Measurements from ENCODE around the gene FARP2.
A peak's percentile ranks its signal among the peaks of the same experiment; 100 is the strongest.
"Not testable (repeated sequence)": the region's sequence is repeated elsewhere in the genome, so short reads cannot be mapped to it uniquely, and the experiment has no call there.

The FARP2 gene

GRCh38 chr2:241509155-241509784 lies 153.2 kb downstream of the FARP2 start:
- DNase-seq (ENCODE audit: low read depth): no peak
- H3K4me1 ChIP-seq (ENCODE audit: control insufficient read depth, insufficient read depth, low read length): peaks cover 30% of the 10 kb centered on the region
- H3K9me3 ChIP-seq (ENCODE audit: control insufficient read depth, low read length): no peaks in the 10 kb centered on the region
- H3K36me3 ChIP-seq (ENCODE audit: control insufficient read depth, insufficient read depth, low read length, severe bottlenecking): peaks cover under 1% of the 10 kb centered on the region
- H3K27me3 ChIP-seq (replicated peaks; ENCODE audit: control insufficient read depth, insufficient read depth, low read length): no peaks in the 10 kb centered on the region
- H3K4me3 ChIP-seq (ENCODE audit: low read length): peak overlapping the region; percentile 82
- H3K9ac ChIP-seq (ENCODE audit: low read length): peak overlapping the region; percentile 90

DNA sequence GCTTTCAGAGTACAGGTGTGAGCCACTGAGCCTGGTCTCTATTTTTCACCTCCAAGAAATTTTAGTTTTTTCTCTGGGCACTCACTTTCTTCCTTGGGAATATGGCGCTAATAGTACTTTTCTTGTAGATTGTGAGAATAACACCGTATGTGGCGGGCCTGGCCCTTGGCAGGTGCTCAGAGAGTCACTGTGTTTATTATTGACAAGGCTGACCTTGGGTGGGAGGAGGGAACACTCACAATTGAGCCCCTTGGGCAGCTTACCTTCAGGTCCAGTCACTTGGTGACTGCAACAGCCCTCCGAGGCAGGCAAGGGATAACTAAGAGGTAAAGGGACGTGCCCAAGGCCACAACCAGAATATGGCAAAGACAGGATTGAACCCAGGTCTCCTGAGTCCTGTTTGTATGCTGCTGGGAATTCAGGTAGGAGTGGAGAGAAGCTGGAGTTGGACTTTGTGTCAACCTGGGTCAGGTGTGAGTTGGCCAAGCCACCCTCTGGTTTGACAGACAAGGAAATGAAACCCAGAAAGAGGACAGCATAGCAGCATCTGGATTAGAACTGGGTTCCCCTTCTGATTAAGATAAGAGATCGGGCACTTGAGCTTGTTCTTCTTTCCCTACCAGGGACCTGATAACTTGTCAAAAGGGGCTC lies 155.1 kb downstream of the FARP2 start:
- Histone ChIP-seq H3K4me3 (ENCODE audit: low read length) (no peak overlapping the region), H3K4me1 (ENCODE audit: control insufficient read depth, insufficient read depth, low read length) (peaks cover 24% of the 10 kb centered on the region), H3K9ac (ENCODE audit: low read length) (no peak overlapping the region), H3K9me3 (ENCODE audit: control insufficient read depth, low read length) (no peaks in the 10 kb centered on the region), H3K27me3 (replicated peaks; ENCODE audit: control insufficient read depth, insufficient read depth, low read length) (no peaks in the 10 kb centered on the region), H3K36me3 (ENCODE audit: control insufficient read depth, insufficient read depth, low read length, severe bottlenecking) (no peaks in the 10 kb centered on the region)
- DNase-seq (ENCODE audit: low read depth): no peak

GRCh38 chr2:241514553-241514952 lies 158.5 kb downstream of the FARP2 start:
- peaks cover 5% of the 10 kb centered on the region for H3K4me1 ChIP-seq (ENCODE audit: control insufficient read depth, insufficient read depth, low read length)
- H3K9me3 ChIP-seq (ENCODE audit: control insufficient read depth, low read length): no peaks in the 10 kb centered on the region
- no peak overlapping the region for H3K9ac ChIP-seq (ENCODE audit: low read length)
- DNase-seq (ENCODE audit: low read depth): no peak
- H3K36me3 ChIP-seq (ENCODE audit: control insufficient read depth, insufficient read depth, low read length, severe bottlenecking): no peaks in the 10 kb centered on the region
- peaks cover under 1% of the 10 kb centered on the region for H3K27me3 ChIP-seq (replicated peaks; ENCODE audit: control insufficient read depth, insufficient read depth, low read length)
- H3K4me3 ChIP-seq (ENCODE audit: low read length): no peak overlapping the region

DNA sequence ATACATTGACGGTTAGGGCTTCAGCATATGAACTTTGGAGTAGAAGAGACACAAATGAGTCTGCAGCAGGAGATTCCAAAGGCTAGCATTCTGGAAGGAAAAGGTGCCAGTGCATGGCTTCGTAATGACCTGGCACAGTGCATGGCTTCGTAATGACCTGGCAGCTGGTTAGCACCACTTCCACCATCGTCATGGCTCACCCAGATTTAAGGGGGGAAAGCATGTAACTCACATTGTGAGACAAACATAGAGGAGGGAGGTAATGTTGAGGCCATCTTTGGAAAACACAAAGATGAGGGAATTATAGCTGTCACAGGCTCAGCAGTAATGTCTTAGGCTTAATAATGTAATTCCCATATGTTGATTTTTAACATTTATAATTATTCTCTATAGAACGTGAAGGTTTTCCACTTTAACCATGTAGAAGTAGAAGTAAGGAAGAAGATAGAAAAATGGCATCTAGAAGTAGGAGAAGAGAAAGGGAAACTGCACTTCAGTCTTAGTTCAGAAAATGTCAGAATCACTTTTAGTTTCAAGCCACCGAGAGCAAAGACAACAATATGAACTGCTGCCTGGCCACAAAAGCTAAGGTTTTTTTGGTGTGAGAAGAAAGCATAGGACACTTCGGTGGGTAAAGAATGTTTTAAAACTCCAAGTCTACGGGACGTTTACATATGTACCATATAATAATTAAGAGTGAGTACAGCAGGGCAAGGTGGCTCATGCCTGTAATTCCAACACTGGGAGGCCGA lies 159.1 kb downstream of the FARP2 start:
- Histone ChIP-seq H3K9me3 (ENCODE audit: control insufficient read depth, low read length) (no peaks in the 10 kb centered on the region), H3K36me3 (ENCODE audit: control insufficient read depth, insufficient read depth, low read length, severe bottlenecking) (no peaks in the 10 kb centered on the region), H3K4me1 (ENCODE audit: control insufficient read depth, insufficient read depth, low read length) (peaks cover 4% of the 10 kb centered on the region), H3K9ac (ENCODE audit: low read length) (no peak overlapping the region), H3K27me3 (replicated peaks; ENCODE audit: control insufficient read depth, insufficient read depth, low read length) (peaks cover 7% of the 10 kb centered on the region), H3K4me3 (ENCODE audit: low read length) (no peak overlapping the region)
- no peak for DNase-seq (ENCODE audit: low read depth)

DNA sequence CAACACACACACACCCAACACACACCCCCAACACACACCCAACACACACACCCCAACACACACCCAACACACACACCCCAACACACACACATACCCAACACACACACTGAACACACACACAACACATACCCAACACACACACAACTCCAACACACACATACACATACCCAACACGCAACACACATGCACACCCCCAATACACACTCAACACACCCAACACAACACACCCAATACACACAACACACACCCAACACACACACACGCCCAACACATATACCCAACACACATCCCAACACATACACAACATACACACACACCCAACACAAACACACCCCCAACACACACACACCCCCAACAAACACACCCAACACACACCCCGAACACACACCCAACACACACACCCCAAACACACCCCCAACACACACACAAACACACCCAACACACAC lies 160.5 kb downstream of the FARP2 start:
- H3K9ac ChIP-seq (ENCODE audit: low read length): no peak overlapping the region
- no peaks in the 10 kb centered on the region for H3K36me3 ChIP-seq (ENCODE audit: control insufficient read depth, insufficient read depth, low read length, severe bottlenecking)
- peaks cover 4% of the 10 kb centered on the region for H3K4me1 ChIP-seq (ENCODE audit: control insufficient read depth, insufficient read depth, low read length)
- H3K4me3 ChIP-seq (ENCODE audit: low read length): no peak overlapping the region
- no peaks in the 10 kb centered on the region for H3K9me3 ChIP-seq (ENCODE audit: control insufficient read depth, low read length)
- peaks cover 17% of the 10 kb centered on the region for H3K27me3 ChIP-seq (replicated peaks; ENCODE audit: control insufficient read depth, insufficient read depth, low read length)
- DNase-seq (ENCODE audit: low read depth): no peak

GRCh38 chr2:241517297-241517696 lies 161.2 kb downstream of the FARP2 start:
- no peaks in the 10 kb centered on the region for H3K9me3 ChIP-seq (ENCODE audit: control insufficient read depth, low read length)
- H3K36me3 ChIP-seq (ENCODE audit: control insufficient read depth, insufficient read depth, low read length, severe bottlenecking): no peaks in the 10 kb centered on the region
- H3K27me3 ChIP-seq (replicated peaks; ENCODE audit: control insufficient read depth, insufficient read depth, low read length): peaks cover 17% of the 10 kb centered on the region
- peaks cover 4% of the 10 kb centered on the region for H3K4me1 ChIP-seq (ENCODE audit: control insufficient read depth, insufficient read depth, low read length)
- DNase-seq (ENCODE audit: low read depth): no peak
- H3K4me3 ChIP-seq (ENCODE audit: low read length): no peak overlapping the region
- H3K9ac ChIP-seq (ENCODE audit: low read length): no peak overlapping the region

- no peak overlapping the region for H3K4me3 ChIP-seq (ENCODE audit: low read length)
- no peak overlapping the region for H3K9ac ChIP-seq (ENCODE audit: low read length)
- H3K36me3 ChIP-seq (ENCODE audit: control insufficient read depth, insufficient read depth, low read length, severe bottlenecking): no peaks in the 10 kb centered on the region
- H3K27me3 ChIP-seq (replicated peaks; ENCODE audit: control insufficient read depth, insufficient read depth, low read length): peaks cover 17% of the 10 kb centered on the region
- H3K4me1 ChIP-seq (ENCODE audit: control insufficient read depth, insufficient read depth, low read length): peaks cover 4% of the 10 kb centered on the region
- no peak for DNase-seq (ENCODE audit: low read depth)
- no peaks in the 10 kb centered on the region for H3K9me3 ChIP-seq (ENCODE audit: control insufficient read depth, low read length)
These were observed 163.6 kb downstream of the FARP2 start for GRCh38 chr2:241519669-241520068.

DNA sequence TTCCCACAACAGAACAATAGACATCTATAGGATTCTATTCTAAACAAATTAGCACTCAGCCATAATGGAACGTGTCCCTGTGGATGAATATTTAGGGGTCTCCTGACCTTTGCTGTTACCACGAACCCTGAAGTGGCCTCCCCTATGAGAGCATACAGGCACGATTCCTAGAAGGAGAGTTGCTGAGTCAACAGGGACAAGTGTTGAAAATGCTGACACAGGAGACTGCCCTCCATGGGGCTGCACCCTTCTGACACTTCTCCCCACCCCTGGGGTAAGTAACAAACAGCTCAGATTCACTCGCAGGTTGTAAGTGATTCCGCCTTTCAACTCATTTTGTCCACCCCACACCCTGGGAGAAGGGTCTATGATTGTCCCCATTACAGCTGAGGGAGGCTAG lies 166.4 kb downstream of the FARP2 start:
- Histone ChIP-seq H3K4me3 (ENCODE audit: low read length) (no peak overlapping the region), H3K9ac (ENCODE audit: low read length) (no peak overlapping the region), H3K4me1 (ENCODE audit: control insufficient read depth, insufficient read depth, low read length) (no peaks in the 10 kb centered on the region), H3K9me3 (ENCODE audit: control insufficient read depth, low read length) (peaks cover 9% of the 10 kb centered on the region), H3K36me3 (ENCODE audit: control insufficient read depth, insufficient read depth, low read length, severe bottlenecking) (no peaks in the 10 kb centered on the region), H3K27me3 (replicated peaks; ENCODE audit: control insufficient read depth, insufficient read depth, low read length) (peaks cover 17% of the 10 kb centered on the region)
- no peak for DNase-seq (ENCODE audit: low read depth)

DNA sequence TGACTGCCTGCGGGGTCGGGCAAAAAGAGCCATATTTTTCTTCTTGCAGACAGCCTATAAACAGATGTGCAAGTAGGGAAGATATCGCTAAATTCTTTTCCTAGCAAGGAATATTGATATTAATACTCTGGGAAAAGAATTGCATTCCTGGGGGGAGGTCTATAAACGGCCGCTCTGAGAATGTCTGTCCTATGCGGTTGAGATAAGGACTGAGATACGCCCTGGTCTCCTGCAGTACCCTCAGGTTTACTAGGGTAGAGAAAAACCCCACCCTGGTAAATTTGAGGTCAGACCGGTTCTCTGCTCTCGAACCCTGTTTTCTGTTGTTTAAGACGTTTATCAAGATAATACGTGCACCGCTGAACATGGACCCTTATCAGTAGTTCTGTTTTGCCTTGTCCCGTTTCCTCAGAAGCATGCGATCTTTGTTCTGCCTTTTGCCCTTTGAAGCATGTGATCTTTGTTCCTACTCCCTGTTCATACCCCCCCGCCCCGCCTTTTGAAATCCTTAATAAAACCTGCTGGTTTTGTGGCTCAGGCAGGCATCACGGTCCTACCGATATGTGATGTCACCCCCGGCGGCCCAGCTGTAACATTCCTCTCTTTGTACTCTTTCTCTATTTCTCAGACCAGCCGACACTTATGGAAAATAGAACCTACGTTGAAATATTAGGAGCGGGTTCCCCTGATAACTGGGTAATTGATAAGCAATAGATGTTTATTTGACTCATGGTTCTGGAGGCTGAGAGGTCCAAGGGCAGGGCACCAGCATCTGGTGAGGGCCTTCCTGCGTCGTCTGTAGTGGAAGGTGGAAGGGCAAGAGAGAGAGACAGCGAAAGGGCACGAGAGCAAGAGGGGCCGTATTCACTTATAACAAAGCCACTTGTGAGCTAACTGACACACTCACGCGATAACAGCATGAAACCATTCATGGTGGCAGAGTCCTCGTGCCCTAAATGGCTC lies 170.0 kb downstream of the FARP2 start:
- DNase-seq (ENCODE audit: low read depth); H3K36me3 ChIP-seq (ENCODE audit: control insufficient read depth, insufficient read depth, low read length, severe bottlenecking); H3K4me3 ChIP-seq (ENCODE audit: low read length); H3K4me1 ChIP-seq (ENCODE audit: control insufficient read depth, insufficient read depth, low read length); H3K9me3 ChIP-seq (ENCODE audit: control insufficient read depth, low read length); H3K9ac ChIP-seq (ENCODE audit: low read length): not testable (repeated sequence)
- peaks cover 12% of the 10 kb centered on the region for H3K27me3 ChIP-seq (replicated peaks; ENCODE audit: control insufficient read depth, insufficient read depth, low read length)

GRCh38 chr2:241530571-241530970 lies 174.5 kb downstream of the FARP2 start:
- Histone ChIP-seq H3K36me3 (ENCODE audit: control insufficient read depth, insufficient read depth, low read length, severe bottlenecking) (no peaks in the 10 kb centered on the region), H3K9ac (ENCODE audit: low read length) (no peak overlapping the region), H3K4me1 (ENCODE audit: control insufficient read depth, insufficient read depth, low read length) (no peaks in the 10 kb centered on the region), H3K27me3 (replicated peaks; ENCODE audit: control insufficient read depth, insufficient read depth, low read length) (peaks cover 20% of the 10 kb centered on the region), H3K4me3 (ENCODE audit: low read length) (no peak overlapping the region), H3K9me3 (ENCODE audit: control insufficient read depth, low read length) (peaks cover 6% of the 10 kb centered on the region)
- DNase-seq (ENCODE audit: low read depth): no peak

Measured in adipocyte (in vitro differentiated cells).